ENCODE data around the gene S100A6. TPM values are rescaled to one million over a fixed set of nuclear protein-coding genes. Genes with fewer than 3 reads are reported as not detected.

S100A6 gene
- total and polyA plus RNA-seq, 4 donors: 5.7 to 124 (median 28.7) TPM

DNA sequence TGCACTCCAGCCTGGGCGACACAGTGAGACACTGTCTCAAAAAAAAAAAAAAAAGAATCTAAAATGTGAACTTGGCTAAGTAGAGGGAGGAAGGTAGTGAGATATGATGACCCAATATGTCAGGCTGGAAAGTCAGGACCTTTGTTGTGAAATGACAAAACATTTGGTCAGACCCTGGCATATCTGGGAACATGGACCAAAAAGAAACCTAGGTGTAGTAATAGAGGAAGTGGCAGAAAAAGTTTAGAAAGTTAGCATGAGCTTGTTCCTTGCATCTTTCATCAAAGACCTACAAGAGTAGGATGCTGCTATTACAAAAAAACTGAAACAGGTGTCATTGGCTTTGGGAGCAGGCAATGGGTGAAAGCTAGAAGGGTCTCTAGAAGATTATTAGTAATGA lies 20.6 kb upstream of the S100A6 start:
- H3K36me3 ChIP-seq (ENCODE audit: control insufficient read depth in 4 of 4, insufficient read depth in 3 of 4, low read depth in 1 of 4, low read length in 3 of 4): no peaks in the 10 kb centered on the region
- H3K27ac ChIP-seq (ENCODE audit: low read depth in 1 of 2, low read length in 2 of 2): no peak overlapping the region
- DNase-seq (ENCODE audit: low spot score): no peak
- H3K27me3 ChIP-seq (ENCODE audit: control insufficient read depth in 4 of 4, insufficient read depth in 4 of 4, low read length in 3 of 4): no peaks in the 10 kb centered on the region
- TF ChIP-seq MAX (IDR thresholded peaks at IDR 0.05): no peak
- TF ChIP-seq EGR1 (IDR thresholded peaks at IDR 0.05; ENCODE audit: low read depth in 2 of 2): no peak
- no peak for TF ChIP-seq RXRA (IDR thresholded peaks at IDR 0.05)
- TF ChIP-seq YY1 (IDR thresholded peaks at IDR 0.05): no peak
- TF ChIP-seq HNF4A (conservative IDR thresholded peaks at IDR 0.05): no peak
- TF ChIP-seq FOXA1 (IDR thresholded peaks at IDR 0.05): no peak
- TF ChIP-seq SP1 (IDR thresholded peaks at IDR 0.05): no peak
- TF ChIP-seq FOXA2 (IDR thresholded peaks at IDR 0.05): no peak
- TF ChIP-seq JUND (IDR thresholded peaks at IDR 0.05): no peak
- 90% methylated on average over 1 of the region's 1 CpG for WGBS
- no peak overlapping the region for H3K4me3 ChIP-seq (ENCODE audit: low read depth in 1 of 3, low read length in 3 of 3)
- no peaks in the 10 kb centered on the region for H3K9me3 ChIP-seq (ENCODE audit: control insufficient read depth in 4 of 4, low read length in 3 of 4)
- no peak overlapping the region for H3K9ac ChIP-seq (ENCODE audit: low read depth in 1 of 2, low read length in 2 of 2)
- no peaks in the 10 kb centered on the region for H3K4me1 ChIP-seq (ENCODE audit: control insufficient read depth in 4 of 4, insufficient read depth in 4 of 4, low read length in 3 of 4)

GRCh38 chr1:153553830-153554541 lies 18.2 kb upstream of the S100A6 start:
- TF ChIP-seq SP1 (IDR thresholded peaks at IDR 0.05): no peak
- Histone ChIP-seq H3K9ac (ENCODE audit: low read depth in 1 of 2, low read length in 2 of 2) (no peak overlapping the region), H3K4me3 (ENCODE audit: low read depth in 1 of 3, low read length in 3 of 3) (no peak overlapping the region), H3K4me1 (ENCODE audit: control insufficient read depth in 4 of 4, insufficient read depth in 4 of 4, low read length in 3 of 4) (no peaks in the 10 kb centered on the region), H3K9me3 (ENCODE audit: control insufficient read depth in 4 of 4, low read length in 3 of 4) (no peaks in the 10 kb centered on the region), H3K36me3 (ENCODE audit: control insufficient read depth in 4 of 4, insufficient read depth in 3 of 4, low read depth in 1 of 4, low read length in 3 of 4) (no peaks in the 10 kb centered on the region), H3K27ac (ENCODE audit: low read depth in 1 of 2, low read length in 2 of 2) (peak overlapping the region in 1 of 2 donors; percentile 16), H3K27me3 (ENCODE audit: control insufficient read depth in 4 of 4, insufficient read depth in 4 of 4, low read length in 3 of 4) (no peaks in the 10 kb centered on the region)
- WGBS: 85% methylated on average over 2 of the region's 2 CpGs
- no peak for DNase-seq (ENCODE audit: low spot score)

- DNase-seq (ENCODE audit: low spot score): no peak
- Histone ChIP-seq H3K4me1 (ENCODE audit: control insufficient read depth in 4 of 4, insufficient read depth in 4 of 4, low read length in 3 of 4) (no peaks in the 10 kb centered on the region), H3K27me3 (ENCODE audit: control insufficient read depth in 4 of 4, insufficient read depth in 4 of 4, low read length in 3 of 4) (no peaks in the 10 kb centered on the region), H3K36me3 (ENCODE audit: control insufficient read depth in 4 of 4, insufficient read depth in 3 of 4, low read depth in 1 of 4, low read length in 3 of 4) (no peaks in the 10 kb centered on the region), H3K27ac (ENCODE audit: low read depth in 1 of 2, low read length in 2 of 2) (no peak overlapping the region), H3K9ac (ENCODE audit: low read depth in 1 of 2, low read length in 2 of 2) (no peak overlapping the region), H3K4me3 (ENCODE audit: low read depth in 1 of 3, low read length in 3 of 3) (no peak overlapping the region), H3K9me3 (ENCODE audit: control insufficient read depth in 4 of 4, low read length in 3 of 4) (no peaks in the 10 kb centered on the region)
- TF ChIP-seq EGR1 (IDR thresholded peaks at IDR 0.05; ENCODE audit: low read depth in 2 of 2): no peak
- TF ChIP-seq ATF3 (IDR thresholded peaks at IDR 0.05): no peak
- no peak for TF ChIP-seq NR2F2 (IDR thresholded peaks at IDR 0.05)
- no peak for TF ChIP-seq RAD21 (IDR thresholded peaks at IDR 0.05)
- TF ChIP-seq, protein P1, sequence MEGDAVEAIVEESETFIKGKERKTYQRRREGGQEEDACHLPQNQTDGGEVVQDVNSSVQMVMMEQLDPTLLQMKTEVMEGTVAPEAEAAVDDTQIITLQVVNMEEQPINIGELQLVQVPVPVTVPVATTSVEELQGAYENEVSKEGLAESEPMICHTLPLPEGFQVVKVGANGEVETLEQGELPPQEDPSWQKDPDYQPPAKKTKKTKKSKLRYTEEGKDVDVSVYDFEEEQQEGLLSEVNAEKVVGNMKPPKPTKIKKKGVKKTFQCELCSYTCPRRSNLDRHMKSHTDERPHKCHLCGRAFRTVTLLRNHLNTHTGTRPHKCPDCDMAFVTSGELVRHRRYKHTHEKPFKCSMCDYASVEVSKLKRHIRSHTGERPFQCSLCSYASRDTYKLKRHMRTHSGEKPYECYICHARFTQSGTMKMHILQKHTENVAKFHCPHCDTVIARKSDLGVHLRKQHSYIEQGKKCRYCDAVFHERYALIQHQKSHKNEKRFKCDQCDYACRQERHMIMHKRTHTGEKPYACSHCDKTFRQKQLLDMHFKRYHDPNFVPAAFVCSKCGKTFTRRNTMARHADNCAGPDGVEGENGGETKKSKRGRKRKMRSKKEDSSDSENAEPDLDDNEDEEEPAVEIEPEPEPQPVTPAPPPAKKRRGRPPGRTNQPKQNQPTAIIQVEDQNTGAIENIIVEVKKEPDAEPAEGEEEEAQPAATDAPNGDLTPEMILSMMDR (IDR thresholded peaks at IDR 0.05; ENCODE audit: low read depth, low read length, missing input control): no peak
- TF ChIP-seq SP1 (IDR thresholded peaks at IDR 0.05): no peak
- no peak for TF ChIP-seq YY1 (IDR thresholded peaks at IDR 0.05)
- no peak for TF ChIP-seq HNF4G (IDR thresholded peaks at IDR 0.05)
- TF ChIP-seq, protein P2, sequence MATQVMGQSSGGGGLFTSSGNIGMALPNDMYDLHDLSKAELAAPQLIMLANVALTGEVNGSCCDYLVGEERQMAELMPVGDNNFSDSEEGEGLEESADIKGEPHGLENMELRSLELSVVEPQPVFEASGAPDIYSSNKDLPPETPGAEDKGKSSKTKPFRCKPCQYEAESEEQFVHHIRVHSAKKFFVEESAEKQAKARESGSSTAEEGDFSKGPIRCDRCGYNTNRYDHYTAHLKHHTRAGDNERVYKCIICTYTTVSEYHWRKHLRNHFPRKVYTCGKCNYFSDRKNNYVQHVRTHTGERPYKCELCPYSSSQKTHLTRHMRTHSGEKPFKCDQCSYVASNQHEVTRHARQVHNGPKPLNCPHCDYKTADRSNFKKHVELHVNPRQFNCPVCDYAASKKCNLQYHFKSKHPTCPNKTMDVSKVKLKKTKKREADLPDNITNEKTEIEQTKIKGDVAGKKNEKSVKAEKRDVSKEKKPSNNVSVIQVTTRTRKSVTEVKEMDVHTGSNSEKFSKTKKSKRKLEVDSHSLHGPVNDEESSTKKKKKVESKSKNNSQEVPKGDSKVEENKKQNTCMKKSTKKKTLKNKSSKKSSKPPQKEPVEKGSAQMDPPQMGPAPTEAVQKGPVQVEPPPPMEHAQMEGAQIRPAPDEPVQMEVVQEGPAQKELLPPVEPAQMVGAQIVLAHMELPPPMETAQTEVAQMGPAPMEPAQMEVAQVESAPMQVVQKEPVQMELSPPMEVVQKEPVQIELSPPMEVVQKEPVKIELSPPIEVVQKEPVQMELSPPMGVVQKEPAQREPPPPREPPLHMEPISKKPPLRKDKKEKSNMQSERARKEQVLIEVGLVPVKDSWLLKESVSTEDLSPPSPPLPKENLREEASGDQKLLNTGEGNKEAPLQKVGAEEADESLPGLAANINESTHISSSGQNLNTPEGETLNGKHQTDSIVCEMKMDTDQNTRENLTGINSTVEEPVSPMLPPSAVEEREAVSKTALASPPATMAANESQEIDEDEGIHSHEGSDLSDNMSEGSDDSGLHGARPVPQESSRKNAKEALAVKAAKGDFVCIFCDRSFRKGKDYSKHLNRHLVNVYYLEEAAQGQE (IDR thresholded peaks at IDR 0.05): no peak
- WGBS: 90% methylated on average over 12 of the region's 12 CpGs
Measured at GRCh38 chr1:153553096-153553495, 17.3 kb upstream of the S100A6 start.

Measured in liver (tissue), 9 donors.